ENCODE data around the gene ZBTB44.

Gene ZBTB44

GRCh38 chr11:130214861-130215530 is 99.7 kb downstream of the ZBTB44 start:
- TF ChIP-seq GATA2 (IDR thresholded peaks at IDR 0.05; ENCODE audit: low read depth, low read length), result no peak
- no peak for TF ChIP-seq GATA3 (IDR thresholded peaks at IDR 0.05; ENCODE audit: low read depth, low read length)

GRCh38 chr11:130213979-130214281 is 100.8 kb downstream of the ZBTB44 start:
- no peak for TF ChIP-seq GATA2 (IDR thresholded peaks at IDR 0.05; ENCODE audit: low read depth, low read length)
- no peak for TF ChIP-seq GATA3 (IDR thresholded peaks at IDR 0.05; ENCODE audit: low read depth, low read length)

GRCh38 chr11:130213143-130213978 is 101.4 kb downstream of the ZBTB44 start:
- TF ChIP-seq GATA2 (IDR thresholded peaks at IDR 0.05; ENCODE audit: low read depth, low read length) (no peak), GATA3 (IDR thresholded peaks at IDR 0.05; ENCODE audit: low read depth, low read length) (no peak)

GRCh38 chr11:130212431-130212961 is 102.2 kb downstream of the ZBTB44 start:
- TF ChIP-seq GATA2 (IDR thresholded peaks at IDR 0.05; ENCODE audit: low read depth, low read length), result no peak
- TF ChIP-seq GATA3 (IDR thresholded peaks at IDR 0.05; ENCODE audit: low read depth, low read length), result no peak

GRCh38 chr11:130211781-130212401 is 102.8 kb downstream of the ZBTB44 start:
- TF ChIP-seq GATA3 (IDR thresholded peaks at IDR 0.05; ENCODE audit: low read depth, low read length), result no peak
- TF ChIP-seq GATA2 (IDR thresholded peaks at IDR 0.05; ENCODE audit: low read depth, low read length), result no peak

- no peak for TF ChIP-seq GATA2 (IDR thresholded peaks at IDR 0.05; ENCODE audit: low read depth, low read length)
Measured at GRCh38 chr11:130211144-130211543, 103.6 kb downstream of the ZBTB44 start.

GRCh38 chr11:130209954-130210854 is 104.5 kb downstream of the ZBTB44 start:
- no peak for TF ChIP-seq GATA2 (IDR thresholded peaks at IDR 0.05; ENCODE audit: low read depth, low read length)
- no peak for TF ChIP-seq GATA3 (IDR thresholded peaks at IDR 0.05; ENCODE audit: low read depth, low read length)

GRCh38 chr11:130209128-130209932 is 105.4 kb downstream of the ZBTB44 start:
- TF ChIP-seq GATA2 (IDR thresholded peaks at IDR 0.05; ENCODE audit: low read depth, low read length) (no peak), GATA3 (IDR thresholded peaks at IDR 0.05; ENCODE audit: low read depth, low read length) (no peak)

- TF ChIP-seq GATA2 (IDR thresholded peaks at IDR 0.05; ENCODE audit: low read depth, low read length), result no peak
- TF ChIP-seq GATA3 (IDR thresholded peaks at IDR 0.05; ENCODE audit: low read depth, low read length), result no peak
Measured at GRCh38 chr11:130208241-130209127, 106.2 kb downstream of the ZBTB44 start.

- no peak for TF ChIP-seq GATA3 (IDR thresholded peaks at IDR 0.05; ENCODE audit: low read depth, low read length)
- no peak for TF ChIP-seq GATA2 (IDR thresholded peaks at IDR 0.05; ENCODE audit: low read depth, low read length)
Measured at GRCh38 chr11:130206141-130206540, 108.6 kb downstream of the ZBTB44 start.

- TF ChIP-seq GATA3 (IDR thresholded peaks at IDR 0.05; ENCODE audit: low read depth, low read length), result no peak
Measured at GRCh38 chr11:130204703-130205095, 110.0 kb downstream of the ZBTB44 start.
